Right ventricle myocardium inferior (tissue), 1 donor: ENCODE results near the gene ADK. TPM values are rescaled to one million over a fixed set of nuclear protein-coding genes. Genes with fewer than 3 reads are reported as not detected.
"Not testable (repeated sequence)": the region's sequence is repeated elsewhere in the genome, so short reads cannot be mapped to it uniquely, and the experiment has no call there.

ENCODE experiments used
- ATAC-seq: fragments of 200-7000 bp; cut with Tn5 transposase; one replicate; pipeline ENCODE4 v1.9.1; 2020; ENCODE audit warnings: mild to moderate bottlenecking, moderate library complexity
- DNase-seq: peaks from one replicate; pipeline ENCODE4 v3.0.0; 2021; ENCODE audit errors: missing footprints
- intact Hi-C: fragments of 100-400 bp; cut with DNase I; formaldehyde crosslinking; loops from one replicate; pipeline ENCODE4 v1.11.0; 2022
- total RNA-seq: library from RNA; stranded (reverse); fragmentation: NEBNext Ultra II Directional; extraction: Animal tissue kit (Norgen Biotek cat#: 25700); gene quantifications from one replicate; pipeline ENCODE4 v1.2.1, GENCODE V29; 2021
- donor health status: DM: no; HTN: yes; CAD: no; lungs with severe emphysema.

ADK gene
- total RNA-seq, 1 donor from 2014 or later: 41.4 TPM

GRCh38 chr10:74272288-74272687 lies 121.3 kb downstream of the ADK start:
- DNase-seq (no peak), ATAC-seq (no peak)
- intact Hi-C loops: no loop called here

DNA sequence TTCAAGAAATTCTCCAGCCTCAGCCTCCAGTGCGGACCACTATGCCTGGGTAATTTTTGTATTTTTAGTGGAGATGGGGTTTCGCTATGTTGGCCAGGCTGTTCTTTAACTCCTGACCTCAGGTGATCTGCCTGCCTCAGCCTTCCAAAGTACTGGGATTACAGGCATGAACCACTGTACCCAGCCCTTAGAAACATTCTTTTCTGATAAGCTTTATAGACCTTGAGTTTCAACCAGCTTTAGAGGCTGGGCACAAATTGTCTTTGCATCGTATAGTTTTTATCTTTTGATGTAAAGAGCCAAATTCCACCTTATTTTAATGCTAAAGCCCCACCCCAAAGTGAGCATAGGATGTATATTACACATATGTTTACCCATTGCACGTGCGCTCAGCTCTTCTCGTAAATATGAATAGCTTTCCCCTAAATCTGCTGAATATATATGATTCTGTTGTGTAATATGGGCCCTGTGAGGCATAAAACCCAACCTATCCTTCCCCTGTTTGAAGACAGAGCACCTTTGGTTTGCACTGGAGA lies 124.8 kb downstream of the ADK start:
- no peak for ATAC-seq
- intact Hi-C loops: no loop called here
- DNase-seq: no peak

DNA sequence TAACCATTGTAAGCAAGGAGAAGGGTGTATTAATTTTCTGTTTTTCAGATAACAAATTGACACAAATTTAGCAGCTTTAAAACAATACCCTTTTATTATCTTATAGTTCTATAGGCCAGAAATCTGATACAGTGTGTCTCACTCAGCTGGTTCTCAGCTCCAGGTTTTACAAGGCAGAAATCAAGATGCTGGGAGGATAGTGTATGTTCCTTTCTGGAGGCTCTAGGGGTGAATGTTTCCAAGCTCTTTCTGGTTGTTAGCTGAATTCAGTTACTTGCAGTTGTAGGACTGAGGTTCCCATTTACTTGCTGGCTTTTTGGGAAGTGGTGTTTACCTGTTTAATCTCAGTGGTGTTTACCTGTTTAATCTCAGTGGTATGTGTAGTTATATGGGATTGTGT lies 125.4 kb downstream of the ADK start:
- ATAC-seq: no peak
- intact Hi-C loops: no loop called here
- no peak for DNase-seq

- intact Hi-C loops: no loop called here
- ATAC-seq (no peak), DNase-seq (no peak)
Observed at GRCh38 chr10:74282151-74282847, 131.3 kb downstream of the ADK start.

- intact Hi-C loops: no loop called here
- no peak for DNase-seq
- ATAC-seq: no peak
Observed at GRCh38 chr10:74282848-74283210, 131.8 kb downstream of the ADK start.

- DNase-seq (no peak), ATAC-seq (no peak)
- intact Hi-C loops: no loop called here
Observed at GRCh38 chr10:74289188-74289587, 138.2 kb downstream of the ADK start.

GRCh38 chr10:74289951-74290350 lies 138.9 kb downstream of the ADK start:
- intact Hi-C loops: loop anchor here (5.0 kb wide), 1 partner anchor 302 kb away; no protein-coding TSS in a partner anchor
- ATAC-seq (no peak), DNase-seq (no peak)

- DNase-seq: no peak
- intact Hi-C loops: loop anchor here (5.0 kb wide), 1 partner anchor 302 kb away; no protein-coding TSS in a partner anchor
- no peak for ATAC-seq
Observed at GRCh38 chr10:74290708-74291107, 139.7 kb downstream of the ADK start.

DNA sequence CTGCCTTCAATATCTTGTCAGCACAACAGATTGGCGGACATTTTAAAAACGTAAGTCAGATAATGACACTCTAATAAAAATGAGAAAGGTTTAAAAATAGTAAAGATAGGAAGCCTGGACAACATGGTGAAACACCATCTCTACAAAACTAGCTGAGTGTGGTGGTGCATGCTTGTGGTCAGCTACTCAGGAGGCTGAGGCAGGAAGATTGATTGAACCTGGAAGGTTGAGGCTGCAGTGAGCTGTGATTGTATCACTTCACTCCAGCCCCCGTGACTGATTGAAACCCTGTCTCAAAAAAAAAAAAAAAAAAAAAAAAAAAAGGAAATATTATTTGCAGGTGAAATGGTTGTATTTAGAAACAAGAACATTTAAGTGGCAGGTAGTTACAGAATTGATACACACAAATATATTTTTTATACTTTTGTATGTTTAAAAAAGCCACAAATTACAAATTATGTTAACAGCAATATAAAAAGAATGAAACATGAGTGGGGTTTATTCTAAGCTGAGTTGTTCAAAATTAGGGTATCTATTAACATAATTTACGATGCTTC lies 141.9 kb downstream of the ADK start:
- no peak for DNase-seq
- intact Hi-C loops: loop anchor here (5.0 kb wide), 1 partner anchor 299 kb away; no protein-coding TSS in a partner anchor
- no peak for ATAC-seq

- intact Hi-C loops: loop anchor here (5.0 kb wide), 1 partner anchor 298 kb away; no protein-coding TSS in a partner anchor
- DNase-seq: no peak
- no peak for ATAC-seq
Observed at GRCh38 chr10:74293686-74294371, 142.8 kb downstream of the ADK start.

GRCh38 chr10:74297389-74298080 lies 146.5 kb downstream of the ADK start:
- DNase-seq (no peak), ATAC-seq (no peak)
- intact Hi-C loops: no loop called here

DNA sequence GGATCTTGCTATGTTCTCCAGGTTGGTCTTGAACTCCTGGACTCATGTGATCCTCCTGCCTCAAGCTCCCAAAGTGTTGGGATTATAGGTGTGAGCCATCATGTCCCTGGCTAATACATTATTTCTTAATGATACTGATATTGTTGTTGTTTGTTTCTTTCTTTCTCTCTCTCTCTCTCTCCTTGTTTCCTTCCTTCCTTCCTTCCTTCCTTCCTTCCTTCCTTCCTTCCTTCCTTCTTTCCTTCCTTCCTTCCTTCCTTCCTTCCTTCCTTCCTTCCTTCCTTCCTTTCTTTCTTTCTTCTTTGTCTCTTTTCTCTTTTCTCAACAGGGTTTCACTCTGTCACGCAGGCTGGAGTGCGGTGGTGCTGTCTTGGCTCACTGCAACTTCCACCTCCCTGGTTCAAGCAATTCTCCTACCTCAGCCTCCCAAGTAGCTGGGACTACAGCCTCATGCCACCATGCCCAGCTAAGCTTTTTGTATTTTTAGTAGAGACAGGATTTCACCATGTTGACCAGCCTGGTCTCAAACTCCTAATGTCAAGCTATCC lies 149.1 kb downstream of the ADK start:
- intact Hi-C loops: not testable (repeated sequence)

DNA sequence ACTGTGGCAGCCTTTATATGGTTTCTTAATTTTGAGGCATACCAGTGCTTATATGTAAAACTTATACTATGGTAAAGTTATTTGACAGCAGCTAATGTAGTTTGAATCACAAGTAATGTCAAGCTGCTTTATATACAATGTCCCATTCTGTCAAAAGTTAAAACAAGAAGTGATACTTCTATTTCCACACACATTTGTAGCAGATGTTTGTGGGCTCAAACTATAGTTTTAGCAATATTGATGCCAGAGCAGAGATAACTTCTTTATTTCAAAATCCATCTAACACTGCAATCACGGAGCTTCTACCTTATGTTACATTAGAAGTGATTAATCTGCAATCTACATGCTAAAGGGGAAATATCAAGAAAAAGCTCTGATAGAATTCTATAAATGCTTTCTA lies 149.6 kb downstream of the ADK start:
- no peak for ATAC-seq
- DNase-seq: no peak
- intact Hi-C loops: no loop called here

More for the DNA sequence above, 149.1 kb downstream of the ADK start:
- ATAC-seq, DNase-seq: not testable (repeated sequence)

DNA sequence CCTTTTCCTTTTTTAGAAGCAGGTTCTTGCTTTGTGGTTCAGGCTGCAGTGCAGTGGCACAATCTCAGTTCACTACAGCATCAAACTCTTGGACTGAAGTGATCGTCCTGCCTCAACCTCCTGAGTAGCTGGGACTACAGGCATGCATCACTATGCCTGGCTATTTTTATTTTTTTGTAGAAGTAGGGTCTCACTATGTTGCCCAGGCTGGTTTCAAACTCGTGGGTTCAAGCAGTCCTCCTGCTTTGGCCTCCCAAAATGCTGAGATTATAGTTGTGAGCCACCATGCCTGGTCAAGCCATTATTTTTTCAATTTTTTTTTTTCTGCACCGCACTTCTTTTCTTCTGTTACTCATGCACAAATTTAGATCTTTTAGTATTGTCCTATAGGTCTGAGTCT lies 154.7 kb downstream of the ADK start:
- no peak for DNase-seq
- ATAC-seq: no peak
- intact Hi-C loops: no loop called here

GRCh38 chr10:74306227-74306982 lies 155.4 kb downstream of the ADK start:
- intact Hi-C loops: no loop called here
- no peak for DNase-seq
- no peak for ATAC-seq

- DNase-seq (no peak), ATAC-seq (no peak)
- intact Hi-C loops: no loop called here
Observed at GRCh38 chr10:74307061-74307651, 156.1 kb downstream of the ADK start.

GRCh38 chr10:74310652-74311257 lies 159.7 kb downstream of the ADK start:
- intact Hi-C loops: no loop called here
- no peak for DNase-seq
- ATAC-seq: no peak

GRCh38 chr10:74314166-74314565 lies 163.1 kb downstream of the ADK start:
- no peak for ATAC-seq
- intact Hi-C loops: no loop called here
- no peak for DNase-seq
